Ishikawa (cell line): ENCODE results near the gene MYO1E.

Source experiments
- CREB1 ChIP-seq: IDR thresholded peaks from 2 replicates; pipeline ENCODE4 v1.6.1; 2012; ENCODE audit warnings: low read depth
- EGR1 ChIP-seq: IDR thresholded peaks from 2 replicates; pipeline ENCODE4 v1.6.1; 2012
- EP300 ChIP-seq: IDR thresholded peaks from 2 replicates; pipeline ENCODE4 v1.6.1; 2012; ENCODE audit warnings: borderline replicate concordance
- REST ChIP-seq: IDR thresholded peaks from 2 replicates; pipeline ENCODE4 v1.6.1; 2012; ENCODE audit warnings: low read depth, mild to moderate bottlenecking
- TAF1 ChIP-seq: IDR thresholded peaks from 2 replicates; pipeline ENCODE4 v1.6.1; 2012; ENCODE audit warnings: low read depth, mild to moderate bottlenecking
- TCF12 ChIP-seq: IDR thresholded peaks from 2 replicates; pipeline ENCODE4 v1.6.1; 2012; ENCODE audit warnings: low read depth
- TEAD4 ChIP-seq: IDR thresholded peaks from 2 replicates; pipeline ENCODE4 v1.6.1; 2012
- USF1 ChIP-seq: IDR thresholded peaks from 2 replicates; pipeline ENCODE4 v1.6.1; 2012
- YY1 ChIP-seq: IDR thresholded peaks from 2 replicates; pipeline ENCODE4 v1.6.1; 2012; ENCODE audit warnings: low read depth

- no peak for TF ChIP-seq YY1
- TF ChIP-seq TAF1: no peak
- TF ChIP-seq REST: no peak
- no peak for TF ChIP-seq EGR1
- TF ChIP-seq TEAD4: no peak
- TF ChIP-seq CREB1: no peak
- no peak for TF ChIP-seq EP300
- no peak for TF ChIP-seq TCF12
- no peak for TF ChIP-seq USF1
Measured at GRCh38 chr15:59398220-59398619, 25.5 kb upstream of the MYO1E start.
